ENCODE measurements around the gene ADAM30. TPM values are rescaled to one million over a fixed set of nuclear protein-coding genes. Genes with fewer than 3 reads are reported as not detected.

ADAM30 gene
- total and polyA plus RNA-seq, 2 of the 13 experiments (the other 11 are each of a cell fraction or from before 2014, with no cell fraction given): not detected

GRCh38 chr1:119902775-119903442, 6.6 kb upstream of the ADAM30 start:
- Histone ChIP-seq H3K9me3 (ENCODE audit: low read length) (no peaks in the 10 kb centered on the region), H3K27me3 (ENCODE audit: control insufficient read depth in 1 of 2, insufficient read depth in 2 of 2, low read length in 2 of 2) (no peaks in the 10 kb centered on the region; a peak in 1 of 5 replicates), H3K4me2 (ENCODE audit: low read depth, low read length) (no peak overlapping the region), H3K79me2 (ENCODE audit: insufficient read depth, low read length) (no peaks in the 10 kb centered on the region), H4K20me1 (ENCODE audit: insufficient read depth, low read length) (no peaks in the 10 kb centered on the region), H3K9ac (ENCODE audit: insufficient read depth, low read depth, low read length) (no peak overlapping the region), H3K4me1 (ENCODE audit: insufficient read depth, low read length) (peaks cover 29% of the 10 kb centered on the region), H3K36me3 (replicated peaks in 1 of 2; ENCODE audit: control insufficient read depth in 1 of 2, insufficient read depth in 2 of 2, low read length in 2 of 2) (no peaks in the 10 kb centered on the region), H3K4me3 (replicated peaks in 1 of 3; ENCODE audit: insufficient read depth in 1 of 3, low read depth in 2 of 3, low read length in 3 of 3) (no peak overlapping the region), H3K27ac (ENCODE audit: extremely low read length, insufficient read depth, low read length) (no peak overlapping the region), H2AFZ (ENCODE audit: low read length) (no peak overlapping the region)
- no peak for TF ChIP-seq NKX3-1 (CRISPR knock-in tag; IDR thresholded peaks at IDR 0.05)
- TF ChIP-seq ARID2 (CRISPR knock-in tag; IDR thresholded peaks at IDR 0.05; ENCODE audit: borderline replicate concordance): no peak
- TF ChIP-seq JARID2 (CRISPR knock-in tag; IDR thresholded peaks at IDR 0.05; ENCODE audit: insufficient replicate concordance): no peak
- TF ChIP-seq HNF1A (IDR thresholded peaks at IDR 0.05; ENCODE audit: low read depth): no peak
- no peak for TF ChIP-seq HNF1A (CRISPR knock-in tag; IDR thresholded peaks at IDR 0.05; ENCODE audit: borderline replicate concordance)
- no peak for TF ChIP-seq SPEN (CRISPR knock-in tag; IDR thresholded peaks at IDR 0.05; ENCODE audit: low read depth)
- TF ChIP-seq TARDBP (CRISPR knock-in tag; IDR thresholded peaks at IDR 0.05): no peak
- TF ChIP-seq ZBTB2 (CRISPR knock-in tag; IDR thresholded peaks at IDR 0.05; ENCODE audit: low read depth): no peak
- ChIA-PET POLR2A (no interaction called here), CTCF (ENCODE audit: low intra/inter-chr PET ratio, low total read pairs) (no interaction called here)
- intact Hi-C loops (cut with micrococcal nuclease; ENCODE audit: unreplicated experiment): no loop called here
- 70% methylated on average over 2 of the region's 4 CpGs for WGBS (ENCODE audit: low lambda C conversion rate)
- no peak for ATAC-seq
- no TSS peak for BruUV-seq (replicated peaks)
- in situ Hi-C loops (cut with HindIII; ENCODE audit: extremely low pct_ligation_motif_present, low pct_unique_long_range_greater_than_20kb): no loop called here
- no peak for FAIRE-seq
- no peak for DNase-seq (ENCODE audit: low spot score)

Data from HepG2 (cell line).